Measurements from ENCODE around the gene HIPK4. TPM values are rescaled to one million over a fixed set of nuclear protein-coding genes. Genes with fewer than 3 reads are reported as not detected.

HIPK4 gene
- total and polyA plus RNA-seq, 2 of the 8 experiments (the other 6 are each of a cell fraction or from before 2014, with no cell fraction given) = 0.15 to 0.57 TPM

- no peak overlapping the region for H4K91ac ChIP-seq (replicated peaks; ENCODE audit: insufficient read length, low read length)
- no peak overlapping the region for H3K27ac ChIP-seq (ENCODE audit: low read depth, low read length)
- H3K4me3 ChIP-seq (ENCODE audit: extremely low read depth in 1 of 4, insufficient read depth in 2 of 4, low read depth in 3 of 4, low read length in 4 of 4) = no peak overlapping the region
- H2BK120ac ChIP-seq (replicated peaks; ENCODE audit: low read depth, low read length) = no peak overlapping the region
- no peak overlapping the region for H4K8ac ChIP-seq (ENCODE audit: extremely low read depth, insufficient read depth, low read length)
- H3K4me1 ChIP-seq (replicated peaks in 1 of 4; ENCODE audit: control insufficient read depth in 3 of 4, insufficient read depth in 4 of 4, low read length in 3 of 4) = peaks cover 0 to 12% (median 9%) of the 10 kb centered on the region in 4 experiments; a peak in 6 of 7 replicates
- FAIRE-seq (no peak), DNase-seq (ENCODE audit: low read depth in 1 of 2, low spot score in 2 of 2) (no peak)
- H3K4me2 ChIP-seq (ENCODE audit: insufficient read depth in 1 of 2, low read depth in 2 of 2, low read length in 2 of 2) = no peak overlapping the region
- WGBS, 2 experiments (ENCODE audit: extremely low coverage in 1 of 2, insufficient coverage in 1 of 2, insufficient read length in 1 of 2, insufficient replicate concordance in 2 of 2, low coverage in 1 of 2, low lambda C conversion rate in 2 of 2, missing lambda C conversion rate in 1 of 2) = 86% methylated on average over 3 of the region's 3 CpGs; no CpG with 5 or more reads in 1 of the 2 experiments
- H4K20me1 ChIP-seq (replicated peaks in 1 of 2; ENCODE audit: control insufficient read depth in 1 of 2, insufficient read depth in 2 of 2, low read length in 2 of 2) = peaks cover 0 to 7% of the 10 kb centered on the region in 2 experiments
- POLR2A ChIA-PET (ENCODE audit: partially characterized antibody) = interaction anchor here (1.3 kb wide), 1 partner anchor 34 kb away, joined by 3 read pairs; no protein-coding TSS in a partner anchor
- no peaks in the 10 kb centered on the region for H3K27me3 ChIP-seq (replicated peaks in 1 of 4; ENCODE audit: control insufficient read depth in 3 of 4, extremely low read depth in 1 of 4, insufficient read depth in 3 of 4, low read length in 3 of 4)
- H3K9ac ChIP-seq (replicated peaks in 1 of 4; ENCODE audit: extremely low read depth in 1 of 4, low read depth in 3 of 4, low read length in 3 of 4) = no peak overlapping the region
- H2BK5ac ChIP-seq (ENCODE audit: low read depth, low read length) = no peak overlapping the region
- no peak overlapping the region for H2BK12ac ChIP-seq (ENCODE audit: low read depth, low read length)
- H3K36me3 ChIP-seq (ENCODE audit: control insufficient read depth in 2 of 4, insufficient read depth in 4 of 4, low read length in 3 of 4) = no peaks in the 10 kb centered on the region
- no peak overlapping the region for H3K4ac ChIP-seq (replicated peaks; ENCODE audit: insufficient read length, low read depth, low read length)
- no peak overlapping the region for H3K14ac ChIP-seq (ENCODE audit: insufficient read length)
- no peak overlapping the region for H3K23ac ChIP-seq (ENCODE audit: insufficient read length)
- H2AK5ac ChIP-seq (ENCODE audit: low read depth, low read length) = no peak overlapping the region
- no peak overlapping the region for H3K56ac ChIP-seq (replicated peaks; ENCODE audit: insufficient read length, low read depth, low read length)
- CTCF ChIA-PET (ENCODE audit: partially characterized antibody) = no interaction called here
- H3K9me3 ChIP-seq (ENCODE audit: insufficient read depth in 2 of 2, low read depth in 1 of 2, low read length in 1 of 2) = no peaks in the 10 kb centered on the region
- H4K5ac ChIP-seq (ENCODE audit: insufficient read length, low read depth, low read length) = no peak overlapping the region
- peaks cover 2% of the 10 kb centered on the region for H3K23me2 ChIP-seq (ENCODE audit: low read depth, low read length)
- H2AFZ ChIP-seq (ENCODE audit: low read length) = no peak overlapping the region
- no peak overlapping the region for H3K18ac ChIP-seq (ENCODE audit: extremely low read depth, low read length)
- no peak overlapping the region for H2BK20ac ChIP-seq (ENCODE audit: low read length)
- no peaks in the 10 kb centered on the region for H3K79me2 ChIP-seq (ENCODE audit: control insufficient read depth in 1 of 2, insufficient read depth in 2 of 2, low read length in 2 of 2)
- H3K79me1 ChIP-seq (ENCODE audit: low read depth, low read length) = no peaks in the 10 kb centered on the region
- no peak overlapping the region for H2BK15ac ChIP-seq (ENCODE audit: low read length)
- no peak for TF ChIP-seq CBX8 (IDR thresholded peaks at IDR 0.05; ENCODE audit: borderline replicate concordance, low read depth, low read length)
These were observed 27.8 kb downstream of the HIPK4 start for GRCh38 chr19:40362160-40362559.

Measured in H1 (cell line).